GM23338 (cell line): ENCODE measurements around the gene RECQL5. TPM values are rescaled to one million over a fixed set of nuclear protein-coding genes. Genes with fewer than 3 reads are reported as not detected.

Experiments
- ATAC-seq: fragments of 200-7000 bp; cut with Tn5 transposase; 3 replicates; pipeline ENCODE4 v1.9.1; 2020
- DNase-seq: peaks from one replicate; pipeline ENCODE4 v3.0.0-alpha.2; 2015; ENCODE audit warnings: low spot score
- H2AFZ ChIP-seq: fragments of 200-600 bp; sonication (generic); 2 replicates; pipeline ENCODE4 v1.8.0; 2016; ENCODE audit warnings: antibody characterized with exemption, mild to moderate bottlenecking, moderate library complexity
- H3F3A ChIP-seq: fragments of 200-600 bp; sonication (generic); replicated peaks from 2 replicates; pipeline ENCODE4 v1.8.0; 2017; ENCODE audit warnings: antibody characterized with exemption, mixed run types, low read depth
- H3K27ac ChIP-seq: fragments of 200-600 bp; sonication (generic); 2 replicates; pipeline ENCODE4 v1.6.1; 2016; ENCODE audit warnings: low read depth
- H3K27me3 ChIP-seq: fragments of 200-600 bp; sonication (generic); 2 replicates; pipeline ENCODE4 v1.8.0; 2016; ENCODE audit warnings: mild to moderate bottlenecking, mixed run types, moderate library complexity; ENCODE audit not compliant: insufficient read depth
- H3K36me3 ChIP-seq: fragments of 200-600 bp; sonication (generic); 2 replicates; pipeline ENCODE4 v1.8.0; 2016; ENCODE audit warnings: mild to moderate bottlenecking; ENCODE audit not compliant: insufficient read depth
- H3K4me1 ChIP-seq: fragments of 200-600 bp; sonication (generic); 2 replicates; pipeline ENCODE4 v1.8.0; 2016; ENCODE audit warnings: mild to moderate bottlenecking, moderate library complexity; ENCODE audit not compliant: insufficient read depth
- H3K4me2 ChIP-seq: fragments of 200-600 bp; sonication (generic); 2 replicates; pipeline ENCODE4 v1.7.1; 2017; ENCODE audit warnings: mixed run types
- H3K4me3 ChIP-seq: fragments of 200-600 bp; sonication (generic); 2 replicates; pipeline ENCODE4 v1.6.1; 2016; ENCODE audit warnings: mixed run types
- H3K79me2 ChIP-seq: fragments of 200-600 bp; sonication (generic); replicated peaks from 2 replicates; pipeline ENCODE4 v1.8.0; 2017; ENCODE audit warnings: mild to moderate bottlenecking; ENCODE audit not compliant: insufficient read depth
- H3K9me2 ChIP-seq: fragments of 200-600 bp; sonication (generic); 2 replicates; pipeline ENCODE4 v1.8.0; 2017; ENCODE audit not compliant: insufficient read depth
- H4K20me1 ChIP-seq: fragments of 200-600 bp; sonication (generic); replicated peaks from 2 replicates; pipeline ENCODE4 v1.8.0; 2017; ENCODE audit warnings: mild to moderate bottlenecking; ENCODE audit not compliant: insufficient read depth
- H3K27ac Mint-ChIP-seq: 2 replicates; pipeline ENCODE4 v1.8.0; 2020; ENCODE audit warnings: inconsistent platforms, mild to moderate bottlenecking, moderate library complexity, mixed read lengths
- H3K27me3 Mint-ChIP-seq: 3 replicates; pipeline ENCODE4 v1.8.0; 2022; ENCODE audit warnings: low read depth, mild to moderate bottlenecking, moderate library complexity, mixed read lengths, inconsistent platforms; ENCODE audit not compliant: insufficient read depth, poor library complexity
- H3K36me3 Mint-ChIP-seq: 3 replicates; pipeline ENCODE4 v1.8.0; 2021; ENCODE audit warnings: low read depth, mild to moderate bottlenecking, inconsistent platforms, moderate library complexity, mixed read lengths
- H3K4me1 Mint-ChIP-seq: 3 replicates; pipeline ENCODE4 v1.8.0; 2020; ENCODE audit warnings: mild to moderate bottlenecking, inconsistent platforms, mixed read lengths
- H3K4me3 Mint-ChIP-seq: 3 replicates; pipeline ENCODE4 v1.8.0; 2021; ENCODE audit warnings: moderate library complexity, mild to moderate bottlenecking, inconsistent platforms, mixed read lengths
- H3K9me3 Mint-ChIP-seq: 3 replicates; pipeline ENCODE4 v1.8.0; 2020; ENCODE audit warnings: moderate library complexity, mild to moderate bottlenecking, inconsistent platforms, mixed read lengths
- CREB1 ChIP-seq: fragments of 250-450 bp; sonication (Bioruptor Pico); IDR thresholded peaks from 2 replicates; pipeline ENCODE4 v1.5.0; 2020; ENCODE audit warnings: low read depth, mild to moderate bottlenecking, moderate library complexity
- EZH2phosphoT487 ChIP-seq: fragments of 200-600 bp; sonication (generic); IDR thresholded peaks from one replicate; pipeline ENCODE4 v1.8.1; 2018; ENCODE audit warnings: antibody characterized with exemption; ENCODE audit not compliant: unreplicated experiment
- JUNB ChIP-seq: IDR thresholded peaks from one replicate; pipeline ENCODE4 v1.6.1; 2016; ENCODE audit warnings: antibody characterized with exemption; ENCODE audit not compliant: unreplicated experiment
- REST ChIP-seq: IDR thresholded peaks from one replicate; pipeline ENCODE4 v1.6.1; 2018; ENCODE audit warnings: antibody characterized with exemption; ENCODE audit not compliant: unreplicated experiment
- ZNF331 ChIP-seq: fragments of 250-450 bp; sonication (Bioruptor Pico); IDR thresholded peaks from 2 replicates; pipeline ENCODE4 v1.5.0; 2020; ENCODE audit warnings: low read depth, mild to moderate bottlenecking, moderate library complexity
- ZNF462 ChIP-seq: fragments of 250-450 bp; sonication (Bioruptor Pico); IDR thresholded peaks from 2 replicates; pipeline ENCODE4 v1.5.0; 2020; ENCODE audit warnings: mild to moderate bottlenecking, moderate library complexity
- polyA plus RNA-seq: library from polyadenylated mRNA; unstranded; fragments of >200 nt; fragmentation: Nextera tagmentation; extraction: Ambion mirVana; gene quantifications from 2 replicates; pipeline ENCODE4 v1.2.1, GENCODE V29; 2016
- total RNA-seq: library from RNA; depleted of rRNA; stranded (reverse); fragments of >200 nt; shearing (Covaris generic); gene quantifications from 2 replicates; pipeline ENCODE4 v1.2.3, GENCODE V29; 2014

RECQL5 gene
- total and polyA plus RNA-seq, 2 experiments from 2014 or later: 20.0 to 23.3 TPM

- Histone ChIP-seq H4K20me1 (peaks cover 6% of the 10 kb centered on the region; the same call in 1 of the 2 replicates), H3K4me2 (no peak overlapping the region), H3K27me3 (no peaks in the 10 kb centered on the region), H2AFZ (no peak overlapping the region), H3K9me2 (no peaks in the 10 kb centered on the region), H3K4me3 (no peak overlapping the region), H3K27ac (peak overlapping the region; percentile 32; the same call in 1 of the 2 replicates), H3K36me3 (no peaks in the 10 kb centered on the region), H3K4me1 (no peaks in the 10 kb centered on the region), H3F3A (no peaks in the 10 kb centered on the region), H3K79me2 (peaks cover 74% of the 10 kb centered on the region)
- TF ChIP-seq EZH2phosphoT487 (no peak), JUNB (no peak), ZNF331 (CRISPR knock-in tag) (no peak), REST (no peak), ZNF462 (no peak), CREB1 (CRISPR knock-in tag) (no peak)
- Mint-ChIP-seq H3K36me3 (peaks cover 5% of the 10 kb centered on the region), H3K9me3 (no peaks in the 10 kb centered on the region), H3K4me3 (no peak overlapping the region), H3K27ac (0 out of 2 replicates have a peak overlapping the region, but pooled peaks have one; percentile 10), H3K27me3 (peaks cover 13% of the 10 kb centered on the region), H3K4me1 (peaks cover 23% of the 10 kb centered on the region)
- DNase-seq (no peak), ATAC-seq (no peak)
Measured at GRCh38 chr17:75689441-75689873, 22.5 kb upstream of the RECQL5 start.
